GM12891 (cell line): Measurements from ENCODE around the gene NNAT.
"Not testable (repeated sequence)": the region's sequence is repeated elsewhere in the genome, so short reads cannot be mapped to it uniquely, and the experiment has no call there.

Source experiments
- POLR2A ChIP-seq: IDR thresholded peaks from 2 replicates; pipeline ENCODE4 v1.6.1; 2011; ENCODE audit warnings: low read depth, low read length, control low read depth
- POLR2AphosphoS5 ChIP-seq: IDR thresholded peaks from 2 replicates; pipeline ENCODE4 v1.6.1; 2011; ENCODE audit warnings: low read depth, low read length, control low read depth
- SPI1 ChIP-seq: IDR thresholded peaks from 2 replicates; pipeline ENCODE4 v1.6.1; 2011; ENCODE audit warnings: low read depth, low read length, control low read depth
- TAF1 ChIP-seq: IDR thresholded peaks from 2 replicates; pipeline ENCODE4 v1.6.1; 2011; ENCODE audit warnings: low read depth, low read length, control low read depth

GRCh38 chr20:37550101-37550920 lies 29.3 kb downstream of the NNAT start:
- not testable (repeated sequence) for TF ChIP-seq POLR2AphosphoS5, POLR2A, SPI1, TAF1
